Vagina (tissue), 2 donors: ENCODE measurements around the gene ABCG1. TPM values are rescaled to one million over a fixed set of nuclear protein-coding genes. Genes with fewer than 3 reads are reported as not detected.

Experiments used
- DNase-seq, 2 donors: peaks; one replicate each; pipeline ENCODE4 v3.0.0-alpha.2; 2017; ENCODE audit errors: extremely low spot score in 2 of 2
- H3K27ac ChIP-seq: fragments of 200-600 bp; sonication (generic); one replicate; pipeline ENCODE4 v1.5.1; 2019
- H3K27me3 ChIP-seq: fragments of 200-600 bp; sonication (generic); one replicate; pipeline ENCODE4 v1.5.1; 2019
- H3K36me3 ChIP-seq, 2 donors: fragments of 200-600 bp; sonication (generic); one replicate each; pipeline ENCODE4 v1.5.1; 2017 to 2019
- H3K4me1 ChIP-seq: fragments of 200-600 bp; sonication (generic); one replicate; pipeline ENCODE4 v1.5.1; 2019
- H3K4me3 ChIP-seq, 2 donors: fragments of 200-600 bp; sonication (generic); 1 replicate in 1 of 2; 2 replicates in 1 of 2; pipeline ENCODE4 v1.5.1; 2016 to 2019
- H3K9me3 ChIP-seq: fragments of 200-600 bp; sonication (generic); one replicate; pipeline ENCODE4 v1.5.1; 2019
- POLR2A ChIP-seq, 2 donors: fragments of 450-650 bp; IDR thresholded peaks; one replicate each; pipeline ENCODE4 v1.6.1; 2017; ENCODE audit warnings: antibody characterized with exemption in 2 of 2, mild to moderate bottlenecking in 2 of 2, moderate library complexity in 2 of 2
- POLR2AphosphoS5 ChIP-seq, 2 donors: sonication (generic); formaldehyde crosslinking; IDR thresholded peaks; one replicate each; pipeline ENCODE4 v1.9.0; 2017; ENCODE audit warnings: antibody characterized with exemption in 2 of 2, mild to moderate bottlenecking in 2 of 2, low read depth in 1 of 2; ENCODE audit not compliant: insufficient read depth in 1 of 2
- intact Hi-C: fragments of 100-400 bp; cut with DNase I; formaldehyde crosslinking; loops from one replicate; pipeline ENCODE4 v1.15.1; 2023
- total RNA-seq: library from RNA; depleted of rRNA; stranded (reverse); fragments of >200 nt; gene quantifications from one replicate; pipeline ENCODE4 v1.2.3, GENCODE V29; 2016
- TF ChIP-seq, protein P1 (sequence below), 3 experiments: fragments of 450-650 bp in 2 of 3; fragments of 200-600 bp in 1 of 3; sonication (generic) in 1 of 3; IDR thresholded peaks; one replicate each; pipeline ENCODE4 v1.5.1; 2017 to 2019; ENCODE audit warnings: antibody characterized with exemption in 3 of 3, mild to moderate bottlenecking in 2 of 3, moderate library complexity in 2 of 3

ABCG1 gene
- total RNA-seq, 1 donor from 2014 or later, result 18.7 TPM

DNA sequence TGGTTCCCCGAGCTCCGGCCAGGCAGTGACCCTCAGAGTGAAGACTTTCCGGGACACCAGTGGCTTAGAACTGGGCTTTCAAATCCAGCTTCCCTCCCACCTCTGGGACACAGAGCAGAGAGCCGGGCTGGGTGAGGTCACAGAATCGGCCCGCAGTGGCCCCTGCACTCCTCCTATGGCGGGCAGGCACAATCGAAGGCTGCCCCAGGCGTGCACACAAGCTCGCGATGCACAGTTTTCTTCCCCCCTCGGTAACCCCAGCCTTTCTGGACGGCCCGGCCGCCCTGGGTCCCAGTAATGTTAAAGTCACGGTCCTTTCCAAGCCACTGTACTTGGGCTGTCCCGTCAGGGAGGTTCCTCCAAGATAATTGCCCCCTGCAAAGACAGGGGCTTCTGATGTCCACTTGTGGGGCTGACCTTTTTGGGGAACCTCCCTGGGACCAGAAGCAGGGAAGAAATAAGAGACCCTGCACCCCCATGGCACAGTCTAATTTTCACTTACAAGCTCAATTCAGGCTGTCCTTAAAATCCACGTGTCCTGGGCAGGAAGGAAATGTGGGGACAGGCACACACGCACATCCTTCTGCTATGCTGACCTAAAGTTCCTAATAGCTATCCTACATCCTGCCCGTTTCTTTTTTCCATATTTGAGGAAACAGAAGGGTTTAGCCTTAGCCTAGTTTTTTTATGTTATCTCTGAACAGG lies 82.6 kb downstream of the ABCG1 start:
- Histone ChIP-seq H3K27me3 (no peaks in the 10 kb centered on the region), H3K4me1 (peaks cover 5% of the 10 kb centered on the region), H3K36me3 (no peaks in the 10 kb centered on the region), H3K27ac (peak overlapping the region; percentile 48), H3K4me3 (no peak overlapping the region), H3K9me3 (no peaks in the 10 kb centered on the region)
- peak in 1 of 2 donors; percentile 63 for TF ChIP-seq POLR2AphosphoS5 (IDR thresholded peaks at IDR 0.05; ENCODE audit: insufficient read depth in 1 of 2, low read depth in 1 of 2)
- TF ChIP-seq POLR2A (IDR thresholded peaks at IDR 0.05), result no peak
- TF ChIP-seq, protein P1, sequence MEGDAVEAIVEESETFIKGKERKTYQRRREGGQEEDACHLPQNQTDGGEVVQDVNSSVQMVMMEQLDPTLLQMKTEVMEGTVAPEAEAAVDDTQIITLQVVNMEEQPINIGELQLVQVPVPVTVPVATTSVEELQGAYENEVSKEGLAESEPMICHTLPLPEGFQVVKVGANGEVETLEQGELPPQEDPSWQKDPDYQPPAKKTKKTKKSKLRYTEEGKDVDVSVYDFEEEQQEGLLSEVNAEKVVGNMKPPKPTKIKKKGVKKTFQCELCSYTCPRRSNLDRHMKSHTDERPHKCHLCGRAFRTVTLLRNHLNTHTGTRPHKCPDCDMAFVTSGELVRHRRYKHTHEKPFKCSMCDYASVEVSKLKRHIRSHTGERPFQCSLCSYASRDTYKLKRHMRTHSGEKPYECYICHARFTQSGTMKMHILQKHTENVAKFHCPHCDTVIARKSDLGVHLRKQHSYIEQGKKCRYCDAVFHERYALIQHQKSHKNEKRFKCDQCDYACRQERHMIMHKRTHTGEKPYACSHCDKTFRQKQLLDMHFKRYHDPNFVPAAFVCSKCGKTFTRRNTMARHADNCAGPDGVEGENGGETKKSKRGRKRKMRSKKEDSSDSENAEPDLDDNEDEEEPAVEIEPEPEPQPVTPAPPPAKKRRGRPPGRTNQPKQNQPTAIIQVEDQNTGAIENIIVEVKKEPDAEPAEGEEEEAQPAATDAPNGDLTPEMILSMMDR (IDR thresholded peaks at IDR 0.05), result no peak
- no peak for DNase-seq
- intact Hi-C loops, result no loop called here

DNA sequence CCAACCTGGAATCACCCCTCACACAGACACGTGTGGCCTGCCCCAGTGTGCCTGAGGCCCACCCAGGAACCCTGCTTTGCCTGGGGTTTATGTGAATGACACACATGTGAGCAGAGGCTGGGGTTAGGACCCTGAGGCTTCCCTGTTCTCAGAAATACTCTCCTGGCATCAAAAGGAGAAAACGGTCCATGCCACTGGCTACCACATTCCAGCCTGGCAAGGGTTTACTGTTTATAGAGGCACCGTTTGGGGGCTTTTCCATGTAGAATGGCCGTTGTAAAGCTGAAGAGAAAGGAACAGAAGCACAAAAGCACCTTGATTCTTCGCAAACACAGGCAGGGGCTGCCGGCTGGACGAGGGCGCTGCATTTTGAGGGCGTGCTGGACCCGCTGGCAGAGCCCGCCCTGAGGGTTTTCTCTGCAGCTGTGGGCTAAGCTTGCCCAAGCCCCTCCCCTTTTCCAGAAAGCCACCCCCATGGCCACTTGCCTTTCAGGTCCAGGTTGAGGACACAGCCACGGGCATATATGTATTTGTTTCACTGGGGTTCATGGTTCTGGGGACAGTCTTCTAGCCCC lies 83.2 kb downstream of the ABCG1 start:
- Histone ChIP-seq H3K4me3 (no peak overlapping the region), H3K9me3 (no peaks in the 10 kb centered on the region), H3K27me3 (no peaks in the 10 kb centered on the region), H3K27ac (peak overlapping the region; percentile 36), H3K4me1 (peaks cover 5% of the 10 kb centered on the region), H3K36me3 (no peaks in the 10 kb centered on the region)
- intact Hi-C loops, result no loop called here
- TF ChIP-seq POLR2A (IDR thresholded peaks at IDR 0.05) (no peak), POLR2AphosphoS5 (IDR thresholded peaks at IDR 0.05; ENCODE audit: insufficient read depth in 1 of 2, low read depth in 1 of 2) (no peak)
- TF ChIP-seq, protein P1 (IDR thresholded peaks at IDR 0.05), result no peak
- no peak for DNase-seq

DNA sequence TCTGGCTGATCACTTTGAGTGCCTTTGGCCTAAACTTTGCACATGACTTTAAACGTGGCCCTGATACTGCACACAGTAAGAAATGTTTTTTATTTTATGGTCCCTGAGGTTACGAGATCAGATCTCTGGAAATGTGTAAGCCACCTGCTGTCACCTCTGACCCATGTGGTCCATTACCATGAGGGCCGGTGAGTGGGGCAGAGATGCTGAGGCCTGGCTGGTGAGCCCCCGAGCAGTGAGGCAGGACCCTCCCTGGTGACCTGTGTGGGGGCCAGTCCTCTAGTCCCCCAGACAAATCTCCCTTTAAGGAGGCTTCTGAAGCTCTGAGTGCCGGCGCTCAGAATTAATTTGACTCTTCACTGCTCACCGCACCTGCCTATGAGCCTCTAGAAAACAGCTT lies 83.9 kb downstream of the ABCG1 start:
- peaks cover 5% of the 10 kb centered on the region for H3K4me1 ChIP-seq
- DNase-seq, result no peak
- H3K36me3 ChIP-seq, result no peaks in the 10 kb centered on the region
- no peaks in the 10 kb centered on the region for H3K27me3 ChIP-seq
- H3K9me3 ChIP-seq, result no peaks in the 10 kb centered on the region
- H3K27ac ChIP-seq, result peak overlapping the region; percentile 36
- intact Hi-C loops, result no loop called here
- TF ChIP-seq, protein P1 (IDR thresholded peaks at IDR 0.05), result no peak
- no peak for TF ChIP-seq POLR2A (IDR thresholded peaks at IDR 0.05)
- no peak for TF ChIP-seq POLR2AphosphoS5 (IDR thresholded peaks at IDR 0.05; ENCODE audit: insufficient read depth in 1 of 2, low read depth in 1 of 2)
- H3K4me3 ChIP-seq, result no peak overlapping the region

DNA sequence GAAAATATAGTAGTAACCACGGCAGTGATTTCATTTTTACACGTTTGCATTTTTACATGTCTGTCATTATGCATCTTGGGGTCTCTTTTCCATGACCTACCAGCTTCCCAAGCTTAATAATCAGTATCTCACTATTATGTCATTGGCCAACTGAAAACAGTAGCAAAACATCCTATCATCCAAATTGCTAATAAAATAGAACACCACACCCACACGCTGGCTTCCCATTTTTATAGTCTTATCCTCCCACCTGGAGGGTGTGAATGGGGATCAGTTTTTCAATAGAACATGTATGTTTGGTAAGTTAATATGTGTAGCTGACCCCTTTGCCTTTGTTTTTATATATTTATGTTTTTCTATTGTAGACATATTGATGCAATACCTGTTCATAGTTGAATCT lies 84.5 kb downstream of the ABCG1 start:
- intact Hi-C loops, result no loop called here
- no peaks in the 10 kb centered on the region for H3K27me3 ChIP-seq
- no peak overlapping the region for H3K27ac ChIP-seq
- H3K4me3 ChIP-seq, result no peak overlapping the region
- H3K9me3 ChIP-seq, result no peaks in the 10 kb centered on the region
- TF ChIP-seq POLR2AphosphoS5 (IDR thresholded peaks at IDR 0.05; ENCODE audit: insufficient read depth in 1 of 2, low read depth in 1 of 2), result no peak
- peaks cover 5% of the 10 kb centered on the region for H3K4me1 ChIP-seq
- no peak for DNase-seq
- no peaks in the 10 kb centered on the region for H3K36me3 ChIP-seq

DNA sequence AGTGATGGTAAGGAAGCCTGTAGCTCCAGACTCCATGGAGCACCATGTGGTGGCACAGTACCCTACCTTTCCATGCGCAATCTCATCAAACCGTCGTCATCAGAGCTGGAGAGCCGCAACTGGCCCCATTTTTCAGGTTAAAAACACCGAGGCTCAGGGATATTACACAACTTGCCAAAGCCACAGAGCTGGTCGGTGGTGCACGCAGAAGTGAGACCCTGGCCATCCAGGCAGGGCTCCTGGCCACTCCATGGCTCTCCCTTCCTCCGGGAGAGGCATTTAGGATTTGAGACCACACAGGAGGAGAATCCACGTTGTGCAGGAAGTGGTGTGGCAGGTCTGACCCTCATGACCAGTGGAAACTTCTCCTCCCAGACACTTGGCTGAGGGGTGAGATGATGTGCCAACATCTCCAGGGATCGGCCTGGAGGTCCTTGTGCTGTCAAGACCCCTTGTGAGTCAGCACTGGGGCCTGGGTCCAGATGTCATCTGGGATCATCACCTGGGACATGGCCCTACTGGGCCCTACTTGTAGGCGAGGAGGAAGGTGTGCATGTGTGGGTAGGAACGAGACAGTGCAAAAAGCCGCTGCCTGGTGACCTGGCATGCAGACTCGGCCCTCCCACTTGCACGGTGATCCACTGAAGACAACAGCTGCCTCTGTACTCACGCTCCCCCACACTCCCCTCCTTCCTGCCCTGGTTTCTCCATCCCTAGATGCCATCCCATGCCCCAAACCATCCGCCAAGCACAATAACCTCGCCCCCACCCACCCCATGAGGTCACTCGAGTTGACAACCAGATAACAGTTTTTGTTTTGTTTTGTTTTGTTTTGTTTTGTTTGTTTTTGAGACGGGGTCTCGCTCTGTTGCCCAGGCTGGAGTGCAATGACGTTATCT lies 85.9 kb downstream of the ABCG1 start:
- no peak for DNase-seq
- TF ChIP-seq POLR2A (IDR thresholded peaks at IDR 0.05) (no peak), POLR2AphosphoS5 (IDR thresholded peaks at IDR 0.05; ENCODE audit: insufficient read depth in 1 of 2, low read depth in 1 of 2) (no peak)
- TF ChIP-seq, protein P1 (IDR thresholded peaks at IDR 0.05), result no peak
- Histone ChIP-seq H3K27me3 (no peaks in the 10 kb centered on the region), H3K9me3 (no peaks in the 10 kb centered on the region), H3K4me3 (no peak overlapping the region), H3K4me1 (peaks cover 5% of the 10 kb centered on the region), H3K36me3 (no peaks in the 10 kb centered on the region), H3K27ac (no peak overlapping the region)
- intact Hi-C loops, result no loop called here
